Measurements from ENCODE around the gene FOXI1.

DNA sequence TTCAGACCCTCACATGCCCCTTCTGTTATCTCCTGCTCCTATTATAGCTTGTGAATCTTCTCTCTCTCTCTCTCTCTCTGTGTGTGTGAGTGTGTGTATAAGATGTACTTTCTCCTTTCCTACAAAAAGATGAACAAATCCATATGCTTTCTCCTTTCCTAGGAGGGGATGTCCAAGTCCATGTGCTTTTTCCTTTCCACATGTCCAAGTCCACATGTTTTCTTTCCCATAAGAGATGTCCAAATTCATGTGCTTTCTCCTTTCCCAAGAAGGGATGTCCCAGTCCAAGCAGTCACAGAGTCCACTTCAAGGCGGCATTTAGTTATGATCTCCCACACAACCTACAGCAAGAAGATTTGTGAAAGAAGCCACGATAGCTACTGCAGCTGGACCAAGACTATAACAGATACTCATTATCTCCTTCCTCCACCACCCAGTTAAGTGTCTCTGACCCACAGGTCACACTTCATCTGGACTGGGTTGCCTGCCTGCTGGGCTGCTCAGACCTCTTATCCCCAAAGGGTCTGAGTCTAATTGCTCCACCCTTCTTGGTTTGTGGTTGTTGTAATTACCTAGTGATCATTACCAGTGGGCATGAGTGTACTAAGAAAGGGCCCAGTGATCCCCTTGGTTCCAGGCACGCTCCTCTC, 18.4 kb upstream of the FOXI1 start:
- TF ChIP-seq, protein P1, sequence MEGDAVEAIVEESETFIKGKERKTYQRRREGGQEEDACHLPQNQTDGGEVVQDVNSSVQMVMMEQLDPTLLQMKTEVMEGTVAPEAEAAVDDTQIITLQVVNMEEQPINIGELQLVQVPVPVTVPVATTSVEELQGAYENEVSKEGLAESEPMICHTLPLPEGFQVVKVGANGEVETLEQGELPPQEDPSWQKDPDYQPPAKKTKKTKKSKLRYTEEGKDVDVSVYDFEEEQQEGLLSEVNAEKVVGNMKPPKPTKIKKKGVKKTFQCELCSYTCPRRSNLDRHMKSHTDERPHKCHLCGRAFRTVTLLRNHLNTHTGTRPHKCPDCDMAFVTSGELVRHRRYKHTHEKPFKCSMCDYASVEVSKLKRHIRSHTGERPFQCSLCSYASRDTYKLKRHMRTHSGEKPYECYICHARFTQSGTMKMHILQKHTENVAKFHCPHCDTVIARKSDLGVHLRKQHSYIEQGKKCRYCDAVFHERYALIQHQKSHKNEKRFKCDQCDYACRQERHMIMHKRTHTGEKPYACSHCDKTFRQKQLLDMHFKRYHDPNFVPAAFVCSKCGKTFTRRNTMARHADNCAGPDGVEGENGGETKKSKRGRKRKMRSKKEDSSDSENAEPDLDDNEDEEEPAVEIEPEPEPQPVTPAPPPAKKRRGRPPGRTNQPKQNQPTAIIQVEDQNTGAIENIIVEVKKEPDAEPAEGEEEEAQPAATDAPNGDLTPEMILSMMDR (IDR thresholded peaks at IDR 0.05): no peak
- TF ChIP-seq POLR2A (IDR thresholded peaks at IDR 0.05): no peak

Measured in vagina (tissue), 2 donors.